ENCODE results near the gene TEX38.

The TEX38 gene

GRCh38 chr1:46638921-46639320, 32.7 kb upstream of the TEX38 start:
- DNase-seq (ENCODE audit: extremely low read depth, low read depth) = no peak
- TF ChIP-seq, protein P1, sequence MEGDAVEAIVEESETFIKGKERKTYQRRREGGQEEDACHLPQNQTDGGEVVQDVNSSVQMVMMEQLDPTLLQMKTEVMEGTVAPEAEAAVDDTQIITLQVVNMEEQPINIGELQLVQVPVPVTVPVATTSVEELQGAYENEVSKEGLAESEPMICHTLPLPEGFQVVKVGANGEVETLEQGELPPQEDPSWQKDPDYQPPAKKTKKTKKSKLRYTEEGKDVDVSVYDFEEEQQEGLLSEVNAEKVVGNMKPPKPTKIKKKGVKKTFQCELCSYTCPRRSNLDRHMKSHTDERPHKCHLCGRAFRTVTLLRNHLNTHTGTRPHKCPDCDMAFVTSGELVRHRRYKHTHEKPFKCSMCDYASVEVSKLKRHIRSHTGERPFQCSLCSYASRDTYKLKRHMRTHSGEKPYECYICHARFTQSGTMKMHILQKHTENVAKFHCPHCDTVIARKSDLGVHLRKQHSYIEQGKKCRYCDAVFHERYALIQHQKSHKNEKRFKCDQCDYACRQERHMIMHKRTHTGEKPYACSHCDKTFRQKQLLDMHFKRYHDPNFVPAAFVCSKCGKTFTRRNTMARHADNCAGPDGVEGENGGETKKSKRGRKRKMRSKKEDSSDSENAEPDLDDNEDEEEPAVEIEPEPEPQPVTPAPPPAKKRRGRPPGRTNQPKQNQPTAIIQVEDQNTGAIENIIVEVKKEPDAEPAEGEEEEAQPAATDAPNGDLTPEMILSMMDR (IDR thresholded peaks at IDR 0.05; ENCODE audit: low read depth, low read length) = no peak

- DNase-seq (ENCODE audit: extremely low read depth, low read depth) = no peak
- TF ChIP-seq, protein P1 (IDR thresholded peaks at IDR 0.05; ENCODE audit: low read depth, low read length) = no peak
These were observed 32.1 kb upstream of the TEX38 start for GRCh38 chr1:46639547-46639946.

- TF ChIP-seq, protein P1 (IDR thresholded peaks at IDR 0.05; ENCODE audit: low read depth, low read length) = no peak
- DNase-seq (ENCODE audit: extremely low read depth, low read depth) = no peak
These were observed 29.5 kb upstream of the TEX38 start for GRCh38 chr1:46642115-46642680.

DNA sequence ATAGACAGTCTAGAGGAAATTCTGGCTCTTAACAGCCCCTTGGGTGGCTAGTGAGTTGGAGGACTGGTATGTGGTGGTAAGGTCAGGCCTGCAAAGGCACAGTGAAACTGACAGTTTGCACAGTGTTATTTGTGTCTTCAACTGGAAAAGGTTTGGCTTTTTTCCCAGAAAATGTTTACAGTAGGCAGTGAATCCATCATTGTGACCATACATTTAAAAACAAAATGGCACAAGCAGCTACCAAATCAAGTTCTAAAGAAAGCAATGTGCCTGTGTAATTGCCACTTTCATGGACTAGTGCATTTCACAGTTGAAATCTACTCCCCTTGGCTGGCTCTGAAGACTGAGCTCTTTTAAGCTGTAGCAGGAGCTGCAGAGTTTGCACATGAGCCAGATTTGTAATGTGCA, 28.3 kb upstream of the TEX38 start:
- TF ChIP-seq, protein P1 (IDR thresholded peaks at IDR 0.05; ENCODE audit: low read depth, low read length) = no peak
- peak; percentile 76 for DNase-seq (ENCODE audit: extremely low read depth, low read depth)

- DNase-seq (ENCODE audit: extremely low read depth, low read depth) = no peak
- TF ChIP-seq, protein P1 (IDR thresholded peaks at IDR 0.05; ENCODE audit: low read depth, low read length) = no peak
These were observed 25.8 kb upstream of the TEX38 start for GRCh38 chr1:46645815-46646214.

- no peak for DNase-seq (ENCODE audit: extremely low read depth, low read depth)
- TF ChIP-seq, protein P1 (IDR thresholded peaks at IDR 0.05; ENCODE audit: low read depth, low read length) = no peak
These were observed 25.3 kb upstream of the TEX38 start for GRCh38 chr1:46646331-46646730.

- TF ChIP-seq, protein P1 (IDR thresholded peaks at IDR 0.05; ENCODE audit: low read depth, low read length) = no peak
These were observed 24.8 kb upstream of the TEX38 start for GRCh38 chr1:46646844-46647243.

More at GRCh38 chr1:46646844-46647243, 24.8 kb upstream of the TEX38 start:
- DNase-seq (ENCODE audit: extremely low read depth, low read depth) = no peak
